Hematopoietic multipotent progenitor cell (in vitro differentiated cells): ENCODE measurements around the gene RNASEH2A. TPM values are rescaled to one million over a fixed set of nuclear protein-coding genes. Genes with fewer than 3 reads are reported as not detected.
"Not testable (repeated sequence)": the region's sequence is repeated elsewhere in the genome, so short reads cannot be mapped to it uniquely, and the experiment has no call there.

ENCODE experiments used
- DNase-seq, 3 donors: peaks; one replicate each; pipeline ENCODE4 v3.0.0-alpha.2; 2011 to 2015; ENCODE audit warnings: low read depth in 2 of 3, low spot score in 2 of 3
- total RNA-seq: library from RNA; depleted of rRNA; stranded (reverse); fragments of >200 nt; gene quantifications from one replicate; pipeline ENCODE4 v1.2.3, GENCODE V29; 2012

Gene RNASEH2A
- total RNA-seq, 1 donor, result 35.0 TPM

DNA sequence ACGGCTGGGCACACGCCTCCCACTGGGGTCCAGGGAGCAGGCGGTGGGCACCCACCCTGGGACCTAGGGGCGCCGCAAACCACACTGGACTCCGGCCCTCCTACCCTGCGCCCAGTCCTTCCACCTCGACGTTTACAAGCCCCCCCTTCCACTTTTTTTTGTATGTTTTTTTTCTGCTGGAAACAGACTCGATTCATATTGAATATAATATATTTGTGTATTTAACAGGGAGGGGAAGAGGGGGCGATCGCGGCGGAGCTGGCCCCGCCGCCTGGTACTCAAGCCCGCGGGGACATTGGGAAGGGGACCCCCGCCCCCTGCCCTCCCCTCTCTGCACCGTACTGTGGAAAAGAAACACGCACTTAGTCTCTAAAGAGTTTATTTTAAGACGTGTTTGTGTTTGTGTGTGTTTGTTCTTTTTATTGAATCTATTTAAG, 13.5 kb upstream of the RNASEH2A start:
- DNase-seq, result no peak

- DNase-seq, result peak; percentile 96 to 97 (median 97)
Observed at GRCh38 chr19:12793290-12794195, 12.8 kb upstream of the RNASEH2A start.

- no peak for DNase-seq
Observed at GRCh38 chr19:12794196-12794941, 12.0 kb upstream of the RNASEH2A start.

- DNase-seq, result no peak
Observed at GRCh38 chr19:12794971-12795381, 11.4 kb upstream of the RNASEH2A start.

GRCh38 chr19:12796146-12797071, 10.0 kb upstream of the RNASEH2A start:
- DNase-seq, result peak in 2 of 3 donors; percentile 77 to 86

DNA sequence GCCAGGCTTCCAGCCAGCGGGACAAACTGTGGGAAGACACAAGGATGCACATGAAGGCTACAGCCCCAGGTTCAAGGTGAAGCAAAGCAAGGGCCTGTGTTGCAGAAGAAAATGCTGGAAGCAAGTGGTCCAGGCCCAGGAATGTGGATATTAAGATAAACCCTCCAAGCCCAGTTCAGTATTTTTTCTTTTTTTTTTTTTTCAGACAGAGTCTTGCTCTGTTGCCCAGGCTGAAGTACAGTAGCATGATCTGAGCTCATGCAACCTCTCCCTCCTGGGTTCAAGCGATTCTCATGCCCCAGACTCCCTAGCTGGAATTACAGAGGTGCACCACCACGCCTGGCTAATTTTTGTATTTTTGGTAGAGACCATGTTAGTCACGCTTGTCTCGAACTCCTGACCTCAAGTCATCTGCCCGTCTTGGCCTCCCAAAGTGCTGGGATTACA, 9.2 kb upstream of the RNASEH2A start:
- DNase-seq, result no peak

GRCh38 chr19:12797607-12798006, 8.8 kb upstream of the RNASEH2A start:
- not testable (repeated sequence) for DNase-seq

DNA sequence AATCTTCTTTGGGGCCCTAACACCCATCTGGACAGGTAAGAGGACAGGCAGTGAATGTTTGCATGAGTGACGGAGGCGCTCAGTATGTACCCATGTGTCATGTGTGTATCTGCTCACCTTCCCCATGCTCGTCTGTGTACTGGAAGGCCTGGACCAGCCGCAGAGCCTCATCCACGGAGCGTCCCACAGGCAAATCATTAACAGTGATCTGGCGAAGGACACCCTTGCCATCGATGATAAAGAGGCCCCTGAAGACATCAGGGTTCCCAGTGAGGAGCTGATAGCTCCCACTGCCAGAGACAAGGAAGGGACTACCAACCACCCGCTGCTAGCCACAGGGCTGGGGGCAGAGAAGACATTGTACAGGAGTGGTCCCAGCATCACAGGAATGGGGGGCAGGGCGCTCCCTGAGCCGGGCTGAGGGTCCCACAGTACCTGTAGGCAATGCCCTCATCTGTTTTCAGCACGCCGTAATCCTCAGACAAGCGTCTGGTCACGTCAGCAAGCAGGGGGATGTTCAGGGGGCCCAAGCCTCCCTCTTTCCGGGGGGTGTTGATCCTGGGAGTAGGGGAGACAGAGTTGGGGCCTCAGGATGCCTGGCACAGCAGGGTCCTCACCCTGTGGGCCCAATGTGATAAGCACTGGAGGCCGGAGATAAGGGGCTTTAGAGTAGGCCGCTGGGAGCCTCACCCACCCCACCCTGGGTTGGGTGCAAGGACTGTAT, 6.5 kb upstream of the RNASEH2A start:
- DNase-seq, result no peak

- no peak for DNase-seq
Observed at GRCh38 chr19:12800466-12800770, 6.0 kb upstream of the RNASEH2A start.

- no peak for DNase-seq
Observed at GRCh38 chr19:12800923-12801465, 5.4 kb upstream of the RNASEH2A start.

- peak in 2 of 3 donors; percentile 77 to 80 for DNase-seq
Observed at GRCh38 chr19:12801466-12802266, 4.7 kb upstream of the RNASEH2A start, which contains the start of the genes PRDX2 and THSD8. TSS of gene PRDX2 (minus strand) at chr19:12801800. CDS start at chr19:12801261, 539 bp downstream. TSS of gene THSD8 (plus strand) at chr19:12802069. CDS start at chr19:12802072, 3 bp downstream.

GRCh38 chr19:12802267-12803106, 3.9 kb upstream of the RNASEH2A start:
- no peak for DNase-seq

- no peak for DNase-seq
Observed at GRCh38 chr19:12804051-12804450, 2.3 kb upstream of the RNASEH2A start.

- DNase-seq, result no peak
Observed at GRCh38 chr19:12815088-12815487, 8.7 kb downstream of the RNASEH2A start.

DNA sequence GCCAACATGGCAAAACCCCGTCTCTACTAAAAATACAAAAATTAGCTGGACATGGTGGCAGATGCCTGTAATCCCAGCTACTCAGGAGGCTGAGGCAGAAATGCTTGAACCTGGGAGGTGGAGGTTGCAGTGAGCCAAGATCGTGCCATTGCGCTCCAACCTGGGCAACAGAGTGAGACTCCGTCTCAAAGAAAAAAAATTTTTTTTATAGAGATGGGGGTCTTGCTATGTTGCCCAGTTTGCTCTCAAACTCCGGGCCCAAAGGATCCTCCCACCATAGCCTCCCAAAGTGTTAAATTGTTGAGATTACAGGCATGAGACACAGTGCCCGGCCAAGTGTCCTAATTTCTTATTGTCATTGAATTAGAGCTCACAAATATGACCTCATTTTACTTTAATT, 10.8 kb downstream of the RNASEH2A start:
- not testable (repeated sequence) for DNase-seq

- DNase-seq, result not testable (repeated sequence)
Observed at GRCh38 chr19:12817810-12818209, 11.4 kb downstream of the RNASEH2A start.

- no peak for DNase-seq
Observed at GRCh38 chr19:12821761-12822160, 15.4 kb downstream of the RNASEH2A start.
